HG03571 (cell line): ENCODE measurements around the gene PCNX1.
"Not testable (repeated sequence)": the region's sequence is repeated elsewhere in the genome, so short reads cannot be mapped to it uniquely, and the experiment has no call there.

Experiments
- ATAC-seq: cut with Tn5 transposase; IDR thresholded peaks from one replicate; pipeline ENCODE4 v1.9.1; 2021; ENCODE audit not compliant: unreplicated experiment

Gene PCNX1

DNA sequence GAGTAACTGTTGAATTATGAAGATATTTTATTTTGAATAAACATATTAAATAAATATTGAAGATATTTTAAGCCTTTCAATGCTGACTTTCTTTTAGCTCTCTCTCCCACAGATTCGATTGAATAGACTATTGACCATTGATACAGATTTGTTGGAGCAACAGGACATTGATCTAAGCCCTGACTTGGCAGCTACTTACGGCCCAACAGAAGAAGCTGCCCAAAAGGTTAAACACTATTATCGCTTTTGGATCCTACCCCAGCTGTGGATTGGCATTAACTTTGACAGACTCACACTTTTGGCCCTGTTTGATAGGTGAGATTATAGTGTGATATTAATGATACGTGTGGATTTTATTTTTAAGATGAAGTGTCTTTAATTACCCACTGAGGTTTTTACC, 105.6 kb downstream of the PCNX1 start:
- ATAC-seq: no peak

DNA sequence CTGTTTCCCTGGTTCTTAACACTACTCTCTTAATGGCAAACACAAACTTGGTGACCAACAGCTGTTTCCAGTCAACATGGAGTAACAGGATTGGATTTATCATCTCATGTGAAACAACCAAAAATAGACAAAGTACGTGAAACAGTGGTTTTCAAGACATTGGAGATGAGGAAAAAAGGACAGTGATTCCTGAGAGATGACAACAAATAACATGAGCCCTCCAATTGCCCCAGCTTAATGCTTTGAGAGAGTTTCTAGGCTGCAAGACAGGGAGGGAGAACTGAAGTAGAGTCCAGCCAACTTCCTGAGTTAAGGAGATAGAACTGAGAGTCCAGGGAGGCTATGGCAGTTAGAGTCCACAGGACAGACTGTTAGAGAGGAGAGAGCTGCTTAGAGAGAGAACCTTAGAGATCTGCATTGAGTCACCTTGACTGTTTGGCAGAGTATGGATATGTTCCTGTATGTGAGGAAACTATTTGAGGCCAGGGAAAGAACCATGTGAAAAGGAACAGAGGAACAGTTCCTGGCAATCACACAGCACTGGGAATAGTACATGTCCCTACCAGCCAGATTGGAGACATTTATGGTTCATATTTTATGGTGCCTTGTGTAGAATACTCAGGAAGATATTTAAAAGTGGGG, 106.4 kb downstream of the PCNX1 start:
- ATAC-seq: no peak

DNA sequence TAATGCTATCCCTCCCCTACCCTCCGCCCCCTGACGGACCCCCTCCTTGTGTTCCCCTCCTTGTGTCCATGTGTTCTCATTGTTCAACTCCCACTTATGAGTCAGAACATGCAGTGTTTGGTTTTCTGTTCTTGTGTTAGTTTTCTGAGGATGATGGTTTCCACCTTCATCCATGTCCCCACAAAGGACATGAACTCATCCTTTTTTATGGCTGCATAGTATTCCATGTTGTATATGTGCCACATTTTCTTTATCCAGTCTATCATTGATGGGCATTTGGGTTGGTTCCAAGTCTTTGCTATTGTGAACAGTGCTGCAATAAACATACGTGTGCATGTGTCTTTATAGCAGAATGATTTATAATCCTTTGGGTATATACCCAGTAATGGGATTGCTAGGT, 112.7 kb downstream of the PCNX1 start:
- ATAC-seq: not testable (repeated sequence)

GRCh38 chr14:71021347-71022011, 114.2 kb downstream of the PCNX1 start:
- ATAC-seq: no peak

- ATAC-seq: no peak
Measured at GRCh38 chr14:71022012-71022869, 115.0 kb downstream of the PCNX1 start.

DNA sequence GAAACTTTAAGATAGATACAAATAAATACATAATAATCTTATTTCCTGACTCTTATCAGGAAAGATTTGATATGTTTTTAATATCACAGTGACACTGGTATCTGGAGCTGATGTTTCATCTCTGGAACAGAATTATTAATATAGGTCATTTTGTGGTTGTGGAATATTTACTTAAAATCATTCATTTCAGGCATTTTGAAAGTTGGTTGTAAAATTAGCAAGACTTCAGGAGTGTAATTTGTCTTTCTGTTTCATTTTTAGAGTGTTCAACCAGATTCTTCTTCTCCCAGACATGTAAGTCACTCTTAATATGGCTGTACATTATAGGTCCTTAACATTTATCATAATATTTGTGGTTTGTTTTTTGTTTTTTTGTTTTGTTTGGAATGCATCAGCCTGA, 115.7 kb downstream of the PCNX1 start:
- ATAC-seq: no peak

DNA sequence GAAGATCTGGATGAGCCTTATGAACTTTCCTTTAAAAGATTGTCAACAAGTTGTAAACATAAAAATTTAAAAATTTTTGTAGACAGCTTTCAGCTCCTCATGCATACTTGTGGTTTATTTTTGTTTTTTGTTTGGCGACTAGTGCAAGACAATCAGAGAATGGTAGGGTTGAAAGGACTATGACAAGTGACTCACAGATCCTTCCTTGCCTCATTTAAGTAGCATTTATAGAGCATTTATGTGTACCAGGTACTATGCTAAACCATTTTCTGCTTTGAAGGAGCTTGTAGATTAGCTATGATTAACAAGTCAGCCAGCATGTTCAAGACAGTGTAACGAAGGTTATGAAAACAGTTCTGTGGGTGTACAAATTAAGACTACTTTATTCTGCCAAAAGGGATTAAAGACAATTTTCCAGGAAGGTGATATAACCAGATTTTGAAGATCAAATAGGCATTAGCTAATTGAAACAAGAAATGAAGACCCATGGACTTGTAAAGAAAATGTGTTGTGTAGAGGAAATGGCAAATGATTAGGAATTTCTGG, 122.0 kb downstream of the PCNX1 start:
- no peak for ATAC-seq

DNA sequence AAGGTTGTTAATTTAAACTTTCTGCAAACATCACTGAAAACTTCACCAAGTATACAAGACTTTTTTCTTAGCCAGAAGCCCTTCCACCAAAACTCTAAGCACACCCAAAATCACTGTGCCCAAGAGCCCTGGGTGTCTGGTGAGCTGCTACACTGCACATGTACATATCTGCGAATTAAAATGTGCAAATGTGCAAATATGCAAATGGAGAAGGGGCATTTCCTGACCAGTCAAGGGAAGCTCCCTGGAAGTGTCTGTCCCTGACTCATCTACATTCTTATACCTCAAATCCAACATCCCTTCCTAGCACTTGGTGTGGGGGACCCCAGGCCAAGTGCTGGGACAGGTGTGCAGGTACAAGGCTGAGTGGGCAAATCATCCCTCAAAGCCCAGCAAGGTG, 123.7 kb downstream of the PCNX1 start:
- no peak for ATAC-seq

- ATAC-seq: no peak
Measured at GRCh38 chr14:71036433-71036832, 129.2 kb downstream of the PCNX1 start.

GRCh38 chr14:71048393-71048792, 141.1 kb downstream of the PCNX1 start:
- no peak for ATAC-seq

DNA sequence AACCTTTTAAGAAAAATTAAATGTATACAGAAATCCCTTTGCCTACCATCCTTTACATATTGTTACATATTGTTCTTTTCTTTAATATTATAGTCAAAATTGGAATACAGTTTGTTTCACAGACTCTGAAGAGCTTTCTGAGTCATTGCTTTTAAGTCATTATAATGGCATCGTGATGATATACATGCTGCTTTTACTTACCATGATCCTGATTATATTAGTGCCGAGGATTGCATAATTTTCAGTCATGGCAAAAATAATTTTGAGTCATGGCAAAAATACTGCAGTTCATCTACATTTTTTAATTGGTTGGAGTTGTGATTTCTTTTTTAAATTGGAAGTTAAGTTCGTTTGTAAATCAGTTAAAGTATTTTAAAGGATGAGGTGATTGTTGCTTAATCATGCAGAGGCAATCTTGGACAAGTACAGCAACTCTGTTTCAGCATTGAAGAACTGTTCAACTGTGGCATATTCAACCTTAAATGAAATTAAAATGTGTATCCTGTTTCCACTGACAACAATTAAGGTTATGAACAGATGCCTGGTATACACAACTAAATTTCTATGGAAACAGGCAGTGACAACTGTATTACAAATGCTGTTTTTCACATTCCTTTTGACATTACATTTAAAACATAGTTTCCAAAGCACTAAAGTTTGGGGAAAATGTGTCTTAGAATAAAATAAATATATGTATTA, 142.3 kb downstream of the PCNX1 start:
- ATAC-seq: no peak

GRCh38 chr14:71050227-71050823, 143.1 kb downstream of the PCNX1 start:
- no peak for ATAC-seq

DNA sequence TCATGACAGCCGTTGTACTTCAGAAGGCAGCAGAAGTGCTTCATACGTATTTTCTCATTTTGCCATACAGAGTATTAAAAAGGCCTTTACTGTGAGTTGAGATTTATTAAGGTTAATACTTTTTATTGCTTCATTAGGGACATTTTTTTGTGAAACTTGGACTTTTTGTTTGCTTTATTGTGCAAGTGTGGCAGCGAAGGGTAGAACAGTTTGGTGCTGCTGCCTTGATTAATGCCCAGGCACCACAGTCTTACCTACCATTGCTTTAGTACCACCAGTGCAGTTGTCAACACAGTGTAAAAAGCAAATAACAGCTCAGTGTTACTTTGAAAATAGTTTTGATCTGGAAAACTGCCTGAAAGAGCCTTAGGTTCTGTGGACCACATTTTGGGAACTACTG, 147.4 kb downstream of the PCNX1 start:
- ATAC-seq: no peak

GRCh38 chr14:71056168-71056567, 148.9 kb downstream of the PCNX1 start:
- no peak for ATAC-seq

GRCh38 chr14:71060274-71060673, 153.0 kb downstream of the PCNX1 start:
- no peak for ATAC-seq

GRCh38 chr14:71060825-71061455, 153.7 kb downstream of the PCNX1 start:
- no peak for ATAC-seq

DNA sequence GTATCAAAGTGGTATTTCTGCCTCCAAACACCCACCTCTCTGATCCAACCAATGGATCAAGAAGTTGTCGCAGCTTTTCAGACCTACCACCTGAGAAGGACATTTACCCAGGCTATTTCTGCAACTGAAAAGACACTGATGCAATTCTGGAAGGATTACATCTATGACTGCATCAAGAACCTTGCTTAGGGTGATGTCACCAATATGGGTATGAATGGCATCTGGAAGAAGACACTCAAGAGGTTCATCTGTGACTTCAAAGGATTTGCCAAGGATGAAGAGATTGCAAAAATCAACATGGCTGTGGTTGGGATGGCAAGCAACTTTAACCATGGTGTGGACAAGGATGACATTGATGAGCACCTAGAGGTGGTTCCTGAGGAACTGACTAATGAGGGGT, 154.2 kb downstream of the PCNX1 start:
- no peak for ATAC-seq

DNA sequence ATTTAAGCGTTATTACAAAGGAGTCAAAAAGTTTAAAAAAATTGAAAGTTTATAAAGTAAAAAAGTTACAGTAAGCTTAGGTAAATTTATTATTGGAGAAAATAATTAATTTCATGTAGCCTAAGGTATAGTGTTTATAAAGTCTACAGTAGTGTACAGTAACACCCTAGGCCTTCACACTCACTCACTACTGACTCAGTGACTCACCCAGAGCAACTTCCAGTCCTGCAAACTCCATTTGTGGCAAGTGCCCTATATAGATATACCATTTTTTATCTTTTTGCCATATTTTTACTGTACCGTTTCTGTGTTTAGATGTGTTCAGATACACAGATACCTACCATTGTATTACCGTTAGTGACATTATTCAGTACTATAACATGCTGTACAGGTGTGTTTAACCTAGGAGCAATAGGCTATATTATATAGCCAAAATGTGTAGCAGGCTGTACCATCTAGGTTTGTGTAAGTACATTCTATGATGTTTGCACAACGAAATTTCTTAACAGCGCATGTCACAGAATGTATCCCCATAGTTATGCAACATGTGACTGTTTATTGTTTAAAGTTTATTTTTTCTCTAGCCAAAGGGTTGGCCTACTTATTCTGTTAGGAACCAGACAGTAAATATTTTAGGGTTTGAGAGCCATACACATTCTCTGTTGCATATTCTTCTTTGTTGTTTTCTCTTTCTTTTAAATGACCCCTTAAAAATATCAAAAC, 155.5 kb downstream of the PCNX1 start:
- no peak for ATAC-seq

DNA sequence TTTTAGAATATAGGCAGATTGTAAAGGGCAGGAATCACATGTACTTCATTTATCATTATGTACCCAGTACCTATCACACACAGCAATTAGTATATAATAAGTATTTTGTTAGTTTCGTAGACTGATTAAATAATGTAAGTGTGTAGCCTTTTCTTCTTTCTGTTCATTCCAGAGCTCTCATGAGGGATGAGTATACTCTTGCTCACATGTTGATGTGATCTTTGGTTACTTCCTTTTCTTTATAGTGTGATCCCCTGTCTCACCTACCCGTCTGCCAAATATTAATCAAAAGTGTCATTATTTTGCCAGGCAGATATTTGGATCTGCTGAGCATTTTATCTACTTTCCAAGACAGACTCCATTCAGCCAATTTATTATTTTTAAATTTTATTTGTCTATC, 156.1 kb downstream of the PCNX1 start:
- ATAC-seq: no peak

DNA sequence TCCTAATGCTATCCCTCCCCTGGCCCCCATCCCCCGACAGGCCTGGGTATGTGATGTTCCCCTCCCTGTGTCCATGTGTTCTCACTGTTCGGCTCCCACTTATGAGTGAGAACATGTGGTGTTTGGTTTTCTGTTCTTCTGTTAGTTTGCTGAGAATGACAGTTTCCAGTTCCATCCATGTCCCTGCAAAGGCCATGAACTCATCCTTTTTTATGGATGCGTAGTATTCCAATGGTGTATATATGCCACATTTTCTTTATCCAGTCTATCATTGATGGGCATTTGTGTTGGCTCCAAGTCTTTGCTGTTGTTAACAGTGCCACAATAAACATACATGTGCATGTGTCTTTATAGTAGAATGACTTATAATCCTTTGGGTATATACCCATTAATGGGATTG, 157.5 kb downstream of the PCNX1 start:
- ATAC-seq: not testable (repeated sequence)
